Mammary epithelial cell (primary cell): Measurements from ENCODE around the gene TOR1B.

Source experiments
- EZH2 ChIP-seq: IDR thresholded peaks from 2 replicates; pipeline ENCODE4 v1.6.1; 2012; ENCODE audit warnings: low read length, inconsistent platforms, borderline replicate concordance
- TF ChIP-seq, protein P1 (sequence below), 2 donors: IDR thresholded peaks in 1 of 2; conservative IDR thresholded peaks in 1 of 2; 2 replicates each; pipeline ENCODE4 v1.5.1; 2011 to 2012; ENCODE audit warnings: inconsistent platforms in 2 of 2, low read length in 2 of 2, mild to moderate bottlenecking in 2 of 2, control low read depth in 1 of 2, low read depth in 1 of 2; ENCODE audit not compliant: insufficient read depth in 1 of 2; ENCODE audit errors: extremely low read depth in 1 of 2

DNA sequence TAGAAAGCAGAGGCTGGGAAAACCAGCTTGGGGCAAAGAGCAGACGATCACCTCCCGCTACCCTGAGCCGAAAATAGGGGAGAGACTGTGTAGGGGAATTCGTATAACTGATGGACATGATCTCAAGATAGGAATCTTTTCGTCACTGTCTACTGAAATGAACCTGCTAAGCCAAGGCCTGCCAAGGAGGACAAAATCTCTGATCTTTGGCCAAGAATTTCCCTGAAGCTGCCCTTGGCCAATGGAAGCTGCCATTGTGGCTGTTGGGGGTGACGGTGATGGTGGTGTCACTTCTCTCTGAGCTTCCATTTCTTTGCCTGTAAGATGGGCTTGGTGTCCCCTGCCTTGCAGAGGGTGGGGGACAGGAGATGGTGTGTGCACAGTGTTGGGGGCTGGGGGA lies 46.8 kb upstream of the TOR1B start:
- TF ChIP-seq, protein P1, sequence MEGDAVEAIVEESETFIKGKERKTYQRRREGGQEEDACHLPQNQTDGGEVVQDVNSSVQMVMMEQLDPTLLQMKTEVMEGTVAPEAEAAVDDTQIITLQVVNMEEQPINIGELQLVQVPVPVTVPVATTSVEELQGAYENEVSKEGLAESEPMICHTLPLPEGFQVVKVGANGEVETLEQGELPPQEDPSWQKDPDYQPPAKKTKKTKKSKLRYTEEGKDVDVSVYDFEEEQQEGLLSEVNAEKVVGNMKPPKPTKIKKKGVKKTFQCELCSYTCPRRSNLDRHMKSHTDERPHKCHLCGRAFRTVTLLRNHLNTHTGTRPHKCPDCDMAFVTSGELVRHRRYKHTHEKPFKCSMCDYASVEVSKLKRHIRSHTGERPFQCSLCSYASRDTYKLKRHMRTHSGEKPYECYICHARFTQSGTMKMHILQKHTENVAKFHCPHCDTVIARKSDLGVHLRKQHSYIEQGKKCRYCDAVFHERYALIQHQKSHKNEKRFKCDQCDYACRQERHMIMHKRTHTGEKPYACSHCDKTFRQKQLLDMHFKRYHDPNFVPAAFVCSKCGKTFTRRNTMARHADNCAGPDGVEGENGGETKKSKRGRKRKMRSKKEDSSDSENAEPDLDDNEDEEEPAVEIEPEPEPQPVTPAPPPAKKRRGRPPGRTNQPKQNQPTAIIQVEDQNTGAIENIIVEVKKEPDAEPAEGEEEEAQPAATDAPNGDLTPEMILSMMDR (conservative IDR thresholded peaks at IDR 0.05 in 1 of 2, IDR thresholded peaks at IDR 0.05 in 1 of 2; ENCODE audit: extremely low read depth in 1 of 2, insufficient read depth in 1 of 2, low read depth in 1 of 2, low read length in 2 of 2), result no peak
- TF ChIP-seq EZH2, result no peak
